Breast epithelium (tissue), 4 donors: ENCODE results near the gene CPA5. TPM values are rescaled to one million over a fixed set of nuclear protein-coding genes. Genes with fewer than 3 reads are reported as not detected.

Experiments used
- DNase-seq, 2 donors: peaks; one replicate each; pipeline ENCODE4 v3.0.0-alpha.2; 2019; ENCODE audit warnings: low spot score in 2 of 2
- H3K27ac ChIP-seq, 2 donors: fragments of 200-600 bp; sonication (generic) in 1 of 2; one replicate each; pipeline ENCODE4 v1.5.1; 2016 to 2019; ENCODE audit warnings: mild to moderate bottlenecking in 1 of 2
- H3K27me3 ChIP-seq, 2 donors: fragments of 200-600 bp; sonication (generic) in 1 of 2; one replicate each; pipeline versions ENCODE4 v1.5.1 to v1.6.0; 2017 to 2019; ENCODE audit warnings: control low read depth in 1 of 2, mild to moderate bottlenecking in 1 of 2
- H3K36me3 ChIP-seq: fragments of 200-600 bp; one replicate; pipeline ENCODE4 v1.5.1; 2019
- H3K4me1 ChIP-seq, 2 donors: fragments of 200-600 bp; sonication (generic); one replicate each; pipeline ENCODE4 v1.5.1; 2016 to 2019; ENCODE audit warnings: control low read depth in 1 of 2
- H3K4me3 ChIP-seq, 3 donors: fragments of 200-600 bp; sonication (generic); 1 replicate in 2 of 3; 2 replicates in 1 of 3; pipeline ENCODE4 v1.5.1; 2016 to 2019; ENCODE audit warnings: mild to moderate bottlenecking in 3 of 3, moderate library complexity in 2 of 3
- H3K9me3 ChIP-seq, 2 donors: fragments of 200-600 bp; sonication (generic) in 1 of 2; one replicate each; pipeline ENCODE4 v1.5.1; 2016 to 2019; ENCODE audit warnings: control low read depth in 1 of 2
- CTCF ChIP-seq, 3 donors: fragments of 450-650 bp; IDR thresholded peaks; one replicate each; pipeline ENCODE4 v1.5.1; 2016 to 2017; ENCODE audit warnings: antibody characterized with exemption in 3 of 3, mild to moderate bottlenecking in 3 of 3, moderate library complexity in 3 of 3
- POLR2A ChIP-seq: fragments of 450-650 bp; IDR thresholded peaks from one replicate; pipeline ENCODE4 v1.6.1; 2016; ENCODE audit warnings: antibody characterized with exemption, mild to moderate bottlenecking, moderate library complexity
- POLR2AphosphoS5 ChIP-seq, 3 donors: sonication (generic); formaldehyde crosslinking; IDR thresholded peaks; one replicate each; pipeline ENCODE4 v1.6.1; 2017; ENCODE audit warnings: antibody characterized with exemption in 3 of 3
- intact Hi-C: fragments of 100-400 bp; cut with DNase I; formaldehyde crosslinking; loops from one replicate; pipeline ENCODE4 v1.15.1; 2023; ENCODE audit warnings: low total_unique reads
- total RNA-seq, 3 donors: library from RNA; depleted of rRNA; stranded (reverse); fragments of >200 nt; gene quantifications; one replicate each; pipeline ENCODE4 v1.1.0, GENCODE V29; 2016

Gene CPA5
- total RNA-seq, 3 donors from 2014 or later: not detected

DNA sequence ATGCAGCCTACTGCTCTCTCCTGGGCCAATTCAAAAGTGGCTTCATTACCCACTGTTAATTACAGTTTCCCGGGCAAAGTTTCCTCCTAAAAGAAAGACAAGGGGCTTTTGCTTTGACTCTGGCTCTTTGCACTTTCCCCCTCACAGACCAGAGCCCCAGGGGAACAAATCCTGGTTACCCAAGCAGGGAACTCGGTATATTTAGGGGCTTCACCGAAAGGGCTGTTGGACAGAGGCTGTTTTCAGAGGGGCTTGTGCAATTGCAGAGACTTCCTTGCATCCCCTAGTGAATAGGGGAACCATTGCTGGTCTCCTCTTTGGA, 42.7 kb downstream of the CPA5 start:
- H3K4me1 ChIP-seq: no peaks in the 10 kb centered on the region
- intact Hi-C loops: no loop called here
- no peak overlapping the region for H3K4me3 ChIP-seq
- no peak for DNase-seq
- H3K9me3 ChIP-seq: no peaks in the 10 kb centered on the region
- H3K27me3 ChIP-seq: no peaks in the 10 kb centered on the region
- H3K36me3 ChIP-seq: no peaks in the 10 kb centered on the region
- no peak for TF ChIP-seq CTCF (IDR thresholded peaks at IDR 0.05)
- TF ChIP-seq POLR2A: no peak
- H3K27ac ChIP-seq: peak overlapping the region in 1 of 2 donors; percentile 40

DNA sequence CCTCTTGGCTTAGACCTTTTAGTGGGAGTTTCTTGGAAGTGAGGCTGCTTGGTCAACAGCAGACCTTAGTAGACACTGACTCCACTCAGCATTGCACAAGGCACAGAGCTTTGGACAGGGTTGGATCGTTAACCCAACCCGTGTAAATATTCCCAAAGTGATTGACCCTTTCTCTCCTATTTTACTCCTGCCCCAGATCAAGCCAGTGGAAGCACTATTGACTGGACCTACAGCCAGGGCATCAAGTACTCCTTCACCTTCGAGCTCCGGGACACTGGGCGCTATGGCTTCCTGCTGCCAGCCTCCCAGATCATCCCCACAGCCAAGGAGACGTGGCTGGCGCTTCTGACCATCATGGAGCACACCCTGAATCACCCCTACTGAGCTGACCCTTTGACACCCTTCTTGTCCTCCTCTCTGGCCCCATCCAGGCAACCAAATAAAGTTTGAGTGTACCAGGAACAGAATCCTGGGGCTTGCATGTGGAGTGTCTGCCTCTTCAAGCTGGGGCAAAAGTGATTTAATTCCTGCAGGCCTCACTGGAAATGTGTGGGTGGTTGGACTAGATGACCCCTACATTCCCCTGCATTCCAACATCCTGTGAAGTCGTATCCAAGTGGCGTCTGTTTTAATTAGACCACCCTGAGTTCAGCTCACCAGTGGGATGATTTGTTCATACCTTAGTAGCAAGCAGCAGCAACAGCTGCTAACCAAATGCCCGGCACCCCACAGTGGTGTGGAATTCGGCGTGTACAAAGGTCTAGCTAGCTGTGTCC, 43.2 kb downstream of the CPA5 start:
- intact Hi-C loops: no loop called here
- TF ChIP-seq CTCF (IDR thresholded peaks at IDR 0.05): no peak
- no peak for TF ChIP-seq POLR2AphosphoS5 (IDR thresholded peaks at IDR 0.05)
- TF ChIP-seq POLR2A: no peak

GRCh38 chr7:130388671-130389070, 44.1 kb downstream of the CPA5 start:
- no peak overlapping the region for H3K4me3 ChIP-seq
- H3K27me3 ChIP-seq: no peaks in the 10 kb centered on the region
- H3K9me3 ChIP-seq: no peaks in the 10 kb centered on the region
- H3K27ac ChIP-seq: no peak overlapping the region
- intact Hi-C loops: no loop called here
- no peak for DNase-seq
- TF ChIP-seq POLR2AphosphoS5 (IDR thresholded peaks at IDR 0.05): no peak
- no peak for TF ChIP-seq CTCF (IDR thresholded peaks at IDR 0.05)
- no peak for TF ChIP-seq POLR2A
- no peaks in the 10 kb centered on the region for H3K4me1 ChIP-seq
- no peaks in the 10 kb centered on the region for H3K36me3 ChIP-seq

More for the DNA sequence above, 43.2 kb downstream of the CPA5 start:
- H3K4me3 ChIP-seq: no peak overlapping the region
- H3K27ac ChIP-seq: no peak overlapping the region
- no peaks in the 10 kb centered on the region for H3K9me3 ChIP-seq
- H3K36me3 ChIP-seq: no peaks in the 10 kb centered on the region
- no peak for DNase-seq
- no peaks in the 10 kb centered on the region for H3K27me3 ChIP-seq
- no peaks in the 10 kb centered on the region for H3K4me1 ChIP-seq

- Histone ChIP-seq H3K36me3 (no peaks in the 10 kb centered on the region), H3K9me3 (no peaks in the 10 kb centered on the region), H3K27ac (no peak overlapping the region), H3K4me3 (no peak overlapping the region), H3K27me3 (no peaks in the 10 kb centered on the region), H3K4me1 (no peaks in the 10 kb centered on the region)
- TF ChIP-seq POLR2AphosphoS5 (IDR thresholded peaks at IDR 0.05) (no peak), CTCF (IDR thresholded peaks at IDR 0.05) (no peak), POLR2A (no peak)
- DNase-seq: no peak
- intact Hi-C loops: no loop called here
Measured at GRCh38 chr7:130390486-130390885, 45.9 kb downstream of the CPA5 start.

GRCh38 chr7:130393101-130393561, 48.5 kb downstream of the CPA5 start:
- Histone ChIP-seq H3K4me1 (no peaks in the 10 kb centered on the region), H3K27ac (peak overlapping the region in 1 of 2 donors; percentile 34), H3K27me3 (no peaks in the 10 kb centered on the region), H3K36me3 (no peaks in the 10 kb centered on the region), H3K9me3 (no peaks in the 10 kb centered on the region), H3K4me3 (no peak overlapping the region)
- DNase-seq: no peak
- intact Hi-C loops: no loop called here
- TF ChIP-seq CTCF (IDR thresholded peaks at IDR 0.05) (no peak), POLR2A (no peak), POLR2AphosphoS5 (IDR thresholded peaks at IDR 0.05) (no peak)
